Activated CD4-positive, alpha-beta T cell treated with anti-CD3 and anti-CD28 coated beads, Interleukin-2, amount 50 U/mL, for 48 hours (primary cell): ENCODE results near the gene SORCS2.

Experiments used
- DNase-seq, 2 experiments: peaks; one replicate each; pipeline ENCODE4 v3.0.0-alpha.2; 2020

The SORCS2 gene

GRCh38 chr4:7384003-7384928 lies 191.9 kb downstream of the SORCS2 start:
- DNase-seq, result no peak

- no peak for DNase-seq
These were observed 192.9 kb downstream of the SORCS2 start for GRCh38 chr4:7384929-7385890.

GRCh38 chr4:7387925-7388324 lies 195.6 kb downstream of the SORCS2 start:
- no peak for DNase-seq

GRCh38 chr4:7388627-7389026 lies 196.3 kb downstream of the SORCS2 start:
- no peak for DNase-seq

GRCh38 chr4:7389101-7389701 lies 196.9 kb downstream of the SORCS2 start:
- DNase-seq, result no peak

- DNase-seq, result no peak
These were observed 197.4 kb downstream of the SORCS2 start for GRCh38 chr4:7389719-7390118.

GRCh38 chr4:7390336-7390735 lies 198.0 kb downstream of the SORCS2 start:
- no peak for DNase-seq

- DNase-seq, result no peak
These were observed 198.7 kb downstream of the SORCS2 start for GRCh38 chr4:7390906-7391636.

GRCh38 chr4:7391637-7392437 lies 199.5 kb downstream of the SORCS2 start:
- no peak for DNase-seq

GRCh38 chr4:7392438-7393421 lies 200.4 kb downstream of the SORCS2 start:
- no peak for DNase-seq

GRCh38 chr4:7393601-7394575 lies 201.6 kb downstream of the SORCS2 start:
- DNase-seq, result no peak

- no peak for DNase-seq
These were observed 202.5 kb downstream of the SORCS2 start for GRCh38 chr4:7394681-7395451.

GRCh38 chr4:7395645-7396044 lies 203.3 kb downstream of the SORCS2 start:
- no peak for DNase-seq

GRCh38 chr4:7396186-7396910 lies 204.0 kb downstream of the SORCS2 start:
- no peak for DNase-seq

- DNase-seq, result no peak
These were observed 205.1 kb downstream of the SORCS2 start for GRCh38 chr4:7397206-7398103.

GRCh38 chr4:7398104-7398423 lies 205.7 kb downstream of the SORCS2 start:
- DNase-seq, result no peak
